Gastroesophageal sphincter (tissue), 3 donors: ENCODE data around the gene PHF2.

Experiments used
- EP300 ChIP-seq: sonication (generic); formaldehyde crosslinking; IDR thresholded peaks from one replicate; pipeline ENCODE4 v1.6.1; 2017; ENCODE audit warnings: antibody characterized with exemption, mild to moderate bottlenecking
- POLR2AphosphoS5 ChIP-seq: sonication (generic); formaldehyde crosslinking; IDR thresholded peaks from one replicate; pipeline ENCODE4 v1.6.1; 2017; ENCODE audit warnings: antibody characterized with exemption
- TF ChIP-seq, protein P1 (sequence below), 4 experiments: fragments of 200-600 bp in 2 of 4; fragments of 450-650 bp in 2 of 4; sonication (generic) in 1 of 4; IDR thresholded peaks; one replicate each; pipeline ENCODE4 v1.5.1; 2017 to 2019; ENCODE audit warnings: antibody characterized with exemption in 4 of 4, mild to moderate bottlenecking in 2 of 4, moderate library complexity in 2 of 4

GRCh38 chr9:93612052-93612795 is 35.8 kb downstream of the PHF2 start:
- no peak for TF ChIP-seq EP300
- TF ChIP-seq, protein P1, sequence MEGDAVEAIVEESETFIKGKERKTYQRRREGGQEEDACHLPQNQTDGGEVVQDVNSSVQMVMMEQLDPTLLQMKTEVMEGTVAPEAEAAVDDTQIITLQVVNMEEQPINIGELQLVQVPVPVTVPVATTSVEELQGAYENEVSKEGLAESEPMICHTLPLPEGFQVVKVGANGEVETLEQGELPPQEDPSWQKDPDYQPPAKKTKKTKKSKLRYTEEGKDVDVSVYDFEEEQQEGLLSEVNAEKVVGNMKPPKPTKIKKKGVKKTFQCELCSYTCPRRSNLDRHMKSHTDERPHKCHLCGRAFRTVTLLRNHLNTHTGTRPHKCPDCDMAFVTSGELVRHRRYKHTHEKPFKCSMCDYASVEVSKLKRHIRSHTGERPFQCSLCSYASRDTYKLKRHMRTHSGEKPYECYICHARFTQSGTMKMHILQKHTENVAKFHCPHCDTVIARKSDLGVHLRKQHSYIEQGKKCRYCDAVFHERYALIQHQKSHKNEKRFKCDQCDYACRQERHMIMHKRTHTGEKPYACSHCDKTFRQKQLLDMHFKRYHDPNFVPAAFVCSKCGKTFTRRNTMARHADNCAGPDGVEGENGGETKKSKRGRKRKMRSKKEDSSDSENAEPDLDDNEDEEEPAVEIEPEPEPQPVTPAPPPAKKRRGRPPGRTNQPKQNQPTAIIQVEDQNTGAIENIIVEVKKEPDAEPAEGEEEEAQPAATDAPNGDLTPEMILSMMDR (IDR thresholded peaks at IDR 0.05), result no peak
- TF ChIP-seq POLR2AphosphoS5, result no peak
